Head of caudate nucleus (tissue), 42 donors: ENCODE data around the gene GET4.
"Not testable (repeated sequence)": the region's sequence is repeated elsewhere in the genome, so short reads cannot be mapped to it uniquely, and the experiment has no call there.

Source experiments
- DNase-seq, 42 donors: peaks; one replicate each; pipeline versions ENCODE4 v3.0.0 to v3.0.0-alpha.2; 2020 to 2021; ENCODE audit warnings: mixed read lengths in 7 of 42
- intact Hi-C: fragments of 100-400 bp; cut with DNase I; formaldehyde crosslinking; loops from one replicate; pipeline ENCODE4 v1.15.0; 2022

GET4 gene

GRCh38 chr7:917255-918117 is 41.1 kb downstream of the GET4 start:
- intact Hi-C loops: no loop called here
- peak in 16 of 42 donors; percentile 8 to 69 (median 40) for DNase-seq

GRCh38 chr7:918118-918425 is 41.7 kb downstream of the GET4 start:
- peak in 13 of 42 donors; percentile 1 to 39 (median 16) for DNase-seq
- intact Hi-C loops: no loop called here

DNA sequence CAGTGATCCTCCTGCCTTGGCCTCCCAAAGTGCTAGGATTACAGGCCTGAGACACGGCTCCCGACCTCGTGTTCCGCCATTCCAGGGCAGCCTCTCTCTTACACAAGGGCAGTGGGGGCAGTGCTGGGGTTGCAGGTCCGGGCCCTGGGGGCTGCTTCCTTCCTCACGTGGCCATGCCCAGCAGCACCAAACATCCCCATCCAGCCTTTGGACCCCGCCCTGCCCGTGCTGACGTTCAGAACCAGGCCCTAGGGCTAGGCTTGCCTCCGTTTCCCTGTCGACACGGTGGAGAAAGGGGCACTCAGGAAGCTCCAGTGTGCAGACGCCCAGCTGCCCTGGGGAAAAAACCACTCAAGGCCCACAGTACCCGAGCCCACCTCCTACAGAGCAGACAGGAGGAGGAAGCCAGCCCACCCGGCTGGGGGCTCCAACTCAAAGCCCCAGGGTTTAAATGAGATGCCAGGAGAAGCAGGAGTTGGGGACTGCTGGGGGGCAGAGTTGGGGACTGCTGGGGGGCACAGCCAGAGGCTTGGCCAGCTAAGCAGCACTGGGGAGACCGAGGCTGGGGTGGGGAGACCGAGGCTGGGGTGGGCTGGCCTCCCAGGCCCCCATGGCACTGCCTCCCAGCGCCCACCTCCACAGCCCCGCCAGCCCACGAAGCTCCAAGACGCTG is 42.2 kb downstream of the GET4 start:
- peak in 25 of 42 donors; percentile 0 to 42 (median 13) for DNase-seq
- intact Hi-C loops: no loop called here

GRCh38 chr7:919114-919442 is 42.7 kb downstream of the GET4 start:
- intact Hi-C loops: no loop called here
- DNase-seq: peak in 25 of 42 donors; percentile 0 to 39 (median 8)

DNA sequence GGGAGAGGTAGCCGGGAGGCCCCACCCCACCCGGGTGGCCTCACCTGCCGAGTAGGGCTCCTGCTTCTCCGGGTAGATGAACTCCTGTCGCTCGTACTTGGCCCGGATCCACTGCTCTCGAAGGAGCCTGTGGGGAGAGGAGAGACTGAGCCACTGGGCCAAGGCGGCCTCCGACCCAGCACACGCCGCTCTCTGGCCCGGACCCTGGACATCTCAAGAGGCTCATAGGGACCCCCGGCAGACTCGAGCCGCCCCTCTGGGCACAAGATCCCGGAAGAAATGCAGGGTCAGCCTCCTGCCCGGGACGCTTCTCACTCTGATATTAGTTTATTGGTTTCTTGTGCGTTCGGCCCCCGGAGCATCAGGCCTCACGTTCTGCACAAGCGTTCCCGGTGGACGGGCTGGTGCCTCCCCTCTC is 43.6 kb downstream of the GET4 start:
- intact Hi-C loops: no loop called here
- peak in 27 of 42 donors; percentile 0 to 48 (median 15) for DNase-seq

- DNase-seq: peak in 40 of 42 donors; percentile 51 to 93 (median 78)
- intact Hi-C loops: no loop called here
Observed at GRCh38 chr7:920351-921070, 44.2 kb downstream of the GET4 start.

- peak in 10 of 42 donors; percentile 1 to 39 (median 3) for DNase-seq
- intact Hi-C loops: no loop called here
Observed at GRCh38 chr7:921071-921461, 44.7 kb downstream of the GET4 start.

DNA sequence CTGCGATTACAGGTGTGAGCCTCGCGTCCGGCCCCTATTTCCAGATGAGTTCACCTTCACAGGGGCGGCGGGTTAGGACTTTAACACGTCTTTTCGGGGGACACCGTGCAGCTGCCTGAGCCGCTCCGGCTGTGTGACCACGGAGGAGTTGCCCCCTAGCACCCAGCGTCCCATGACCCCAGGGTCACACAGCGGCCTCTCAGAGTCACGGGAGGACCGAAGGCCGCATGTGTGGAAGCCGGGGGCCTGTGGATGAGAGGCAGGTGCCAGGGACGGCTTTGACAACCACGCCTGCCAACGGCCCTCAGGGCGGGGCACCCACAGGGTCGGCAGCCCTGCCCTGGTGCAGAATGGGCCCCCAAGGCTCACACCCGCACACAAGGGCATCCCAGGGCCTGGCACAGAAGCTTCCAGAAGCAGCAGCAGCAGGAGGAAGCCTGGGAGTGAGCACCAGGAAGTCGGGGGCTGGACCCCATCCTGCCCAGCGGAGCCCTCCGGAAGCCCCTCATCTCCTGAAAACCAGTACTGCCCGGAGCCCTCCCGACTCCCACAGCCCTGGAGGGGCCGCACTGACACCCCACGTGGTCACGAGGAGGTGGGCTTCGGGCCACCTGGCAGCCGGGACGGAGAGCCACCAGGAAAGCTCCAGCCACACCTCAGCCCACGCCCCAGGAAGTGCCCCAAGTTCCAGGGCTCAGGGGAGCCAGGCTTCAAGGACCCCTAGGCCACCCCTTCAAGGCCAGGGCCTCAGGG is 45.4 kb downstream of the GET4 start:
- intact Hi-C loops: no loop called here
- DNase-seq: peak in 23 of 42 donors; percentile 1 to 41 (median 8)

GRCh38 chr7:922334-923107 is 46.2 kb downstream of the GET4 start:
- DNase-seq: peak in 22 of 42 donors; percentile 0 to 36 (median 10)
- intact Hi-C loops: no loop called here

DNA sequence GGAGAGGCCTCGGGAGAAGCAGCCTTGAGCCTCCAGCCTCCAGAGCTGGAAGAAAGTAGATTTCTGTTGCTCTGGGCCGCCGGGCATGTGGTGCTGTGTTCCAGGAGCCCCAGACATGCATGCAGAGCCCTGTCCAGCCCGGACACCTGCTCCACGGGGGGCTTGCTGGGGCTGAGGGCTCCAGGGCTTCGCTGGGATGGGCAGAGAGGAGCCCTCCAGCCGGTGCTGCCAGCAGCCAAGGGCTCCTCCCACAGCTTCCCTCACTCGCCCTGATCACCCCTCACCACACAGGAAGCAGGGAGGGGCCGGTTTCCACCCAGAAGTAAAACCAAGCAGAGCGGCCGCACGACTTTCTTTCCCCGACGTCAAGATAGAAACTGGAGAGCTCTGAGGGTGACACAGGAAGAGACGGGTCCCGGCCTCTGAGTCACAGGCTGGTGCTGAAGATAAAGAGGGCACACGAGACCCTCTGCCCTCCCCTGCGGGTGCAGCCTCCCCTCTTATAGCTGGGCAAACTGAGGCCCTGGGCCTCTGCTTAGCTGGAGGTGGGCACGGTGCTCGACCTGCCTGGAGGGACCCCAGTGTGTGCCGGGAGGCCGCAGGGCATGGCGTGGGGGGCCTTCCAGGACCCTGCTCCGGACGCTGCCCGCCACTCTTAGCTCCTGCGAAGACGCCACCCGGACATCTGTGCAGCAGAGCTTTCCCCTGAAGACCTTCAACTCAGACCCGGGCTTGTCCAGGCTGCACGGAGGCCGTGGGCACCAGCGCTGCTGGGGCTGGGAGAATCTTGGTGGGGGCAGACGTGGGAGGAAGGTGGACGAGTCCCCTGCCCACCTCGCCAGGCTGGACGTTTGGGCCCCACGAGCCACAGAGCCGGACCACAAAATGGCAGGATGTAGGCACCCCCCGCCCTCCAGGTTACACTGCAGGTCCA is 47.0 kb downstream of the GET4 start:
- peak in 27 of 42 donors; percentile 2 to 65 (median 45) for DNase-seq
- intact Hi-C loops: no loop called here

DNA sequence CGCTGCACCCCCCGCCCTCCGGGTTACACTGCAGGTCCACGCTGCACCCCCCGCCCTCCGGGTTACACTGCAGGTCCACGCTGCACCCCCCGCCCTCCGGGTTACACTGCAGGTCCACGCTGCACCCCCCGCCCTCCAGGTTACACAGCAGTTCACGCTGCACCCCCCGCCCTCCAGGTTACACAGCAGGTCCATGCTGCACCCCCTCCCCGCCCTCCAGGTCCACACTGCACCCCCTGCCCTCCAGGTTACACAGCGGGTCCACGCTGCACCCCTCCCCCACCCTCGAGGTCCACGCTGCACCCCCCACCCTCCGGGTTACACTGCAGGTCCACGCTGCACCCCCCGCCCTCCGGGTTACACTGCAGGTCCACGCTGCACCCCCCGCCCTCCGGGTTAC is 47.7 kb downstream of the GET4 start:
- intact Hi-C loops: not testable (repeated sequence)
- peak in 7 of 42 donors; percentile 0 to 31 (median 6) for DNase-seq

DNA sequence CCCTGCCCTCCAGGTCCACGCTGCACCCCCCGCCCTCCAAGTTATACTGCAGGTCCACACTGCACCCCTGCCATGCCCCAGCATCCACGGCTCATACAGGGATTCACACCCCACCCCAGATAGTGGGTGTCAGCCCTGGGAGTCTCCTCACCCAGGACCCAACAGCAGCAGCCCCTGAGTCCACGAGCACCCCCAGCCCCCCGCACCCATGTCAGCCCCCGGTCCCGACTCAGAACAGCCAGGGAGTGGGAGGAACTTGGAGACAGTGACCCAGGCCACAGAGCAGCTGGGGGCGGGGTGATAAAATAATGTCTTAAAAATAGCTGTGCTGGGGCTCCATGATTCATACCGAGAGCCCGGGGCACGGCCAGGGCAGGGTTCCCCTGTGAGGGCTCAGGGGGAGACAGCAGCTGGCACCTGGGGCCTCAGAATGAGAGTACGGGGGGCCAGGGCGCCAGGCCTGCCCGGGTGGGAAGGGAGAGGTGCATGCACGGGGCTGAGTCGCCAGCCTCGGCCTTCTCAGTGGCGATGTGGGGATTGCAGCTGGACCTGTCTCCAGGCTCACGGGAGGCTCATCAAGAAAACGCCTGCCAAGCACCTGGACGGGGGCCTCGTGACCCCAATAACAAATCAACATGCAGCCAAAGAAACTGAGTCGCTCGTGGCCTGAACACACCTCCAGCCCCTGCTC is 48.3 kb downstream of the GET4 start:
- intact Hi-C loops: no loop called here
- DNase-seq: peak in 26 of 42 donors; percentile 1 to 74 (median 35)

DNA sequence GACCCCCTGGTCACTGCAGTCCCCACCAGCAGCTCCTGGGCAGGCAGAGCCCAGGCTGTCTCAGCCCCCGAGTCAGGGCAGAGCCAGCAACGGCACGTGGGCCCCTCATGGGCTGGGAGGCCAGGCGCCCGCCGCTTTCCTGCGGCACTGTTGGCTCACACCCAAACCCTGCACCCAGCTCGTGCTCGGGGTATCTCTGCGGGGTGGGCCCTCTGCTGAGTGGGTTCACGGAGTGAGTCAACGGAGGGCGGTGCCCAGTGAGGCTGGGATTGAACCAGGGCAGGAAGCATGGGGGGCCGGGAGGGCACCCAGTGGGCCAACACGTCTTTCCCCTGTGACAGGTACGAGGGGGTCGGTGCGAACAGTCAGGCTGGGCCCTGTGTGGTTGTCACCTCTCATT is 49.2 kb downstream of the GET4 start:
- DNase-seq: peak in 32 of 42 donors; percentile 3 to 82 (median 58)
- intact Hi-C loops: no loop called here

DNA sequence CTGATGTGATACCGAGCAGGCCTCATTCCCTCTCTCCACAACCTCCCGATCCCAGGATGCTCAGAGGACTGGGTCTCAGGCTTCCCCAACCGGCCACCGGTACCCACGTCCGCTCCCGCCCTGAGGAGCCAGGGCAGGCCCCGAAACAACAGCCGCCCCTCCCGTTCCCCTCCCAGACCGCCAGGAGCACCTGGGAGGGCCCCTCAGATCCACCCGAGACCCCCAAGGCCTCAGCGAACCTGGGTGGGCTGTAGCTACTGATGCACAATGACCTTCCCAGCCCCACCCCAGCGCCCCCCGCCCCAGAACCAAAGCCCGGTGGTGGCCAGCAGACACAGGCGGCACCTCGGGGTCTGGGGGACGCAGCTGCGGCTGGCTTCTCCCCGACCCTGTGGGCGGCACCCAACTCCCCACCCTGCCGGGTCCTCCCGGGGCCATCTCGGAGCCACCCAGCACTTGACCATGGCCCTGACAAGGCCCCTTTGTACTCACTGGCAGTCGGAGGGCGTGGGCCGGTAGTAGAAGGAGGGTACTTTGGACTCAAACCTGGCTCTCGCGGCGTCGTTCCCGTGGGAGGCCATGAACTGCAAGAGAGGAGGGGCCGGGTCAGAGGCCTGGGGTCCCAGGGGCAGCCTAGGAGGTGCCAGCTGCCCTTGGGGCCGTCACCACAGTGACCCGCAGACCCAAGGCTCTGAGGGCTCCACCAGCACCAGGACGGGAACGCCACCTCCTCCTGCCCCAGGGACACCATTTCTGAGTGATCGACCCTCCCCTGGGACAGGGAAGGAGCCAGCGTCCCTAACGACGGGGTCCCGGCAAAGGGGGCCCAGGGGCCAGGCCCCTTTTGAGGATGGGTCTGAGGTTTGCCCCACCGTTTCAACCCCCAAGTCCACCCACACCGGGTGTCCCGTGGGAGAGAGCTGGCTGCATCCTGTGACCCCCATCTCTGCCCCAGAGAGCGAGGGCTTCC is 50.0 kb downstream of the GET4 start:
- DNase-seq: peak in 39 of 42 donors; percentile 30 to 88 (median 72)
- intact Hi-C loops: no loop called here

DNA sequence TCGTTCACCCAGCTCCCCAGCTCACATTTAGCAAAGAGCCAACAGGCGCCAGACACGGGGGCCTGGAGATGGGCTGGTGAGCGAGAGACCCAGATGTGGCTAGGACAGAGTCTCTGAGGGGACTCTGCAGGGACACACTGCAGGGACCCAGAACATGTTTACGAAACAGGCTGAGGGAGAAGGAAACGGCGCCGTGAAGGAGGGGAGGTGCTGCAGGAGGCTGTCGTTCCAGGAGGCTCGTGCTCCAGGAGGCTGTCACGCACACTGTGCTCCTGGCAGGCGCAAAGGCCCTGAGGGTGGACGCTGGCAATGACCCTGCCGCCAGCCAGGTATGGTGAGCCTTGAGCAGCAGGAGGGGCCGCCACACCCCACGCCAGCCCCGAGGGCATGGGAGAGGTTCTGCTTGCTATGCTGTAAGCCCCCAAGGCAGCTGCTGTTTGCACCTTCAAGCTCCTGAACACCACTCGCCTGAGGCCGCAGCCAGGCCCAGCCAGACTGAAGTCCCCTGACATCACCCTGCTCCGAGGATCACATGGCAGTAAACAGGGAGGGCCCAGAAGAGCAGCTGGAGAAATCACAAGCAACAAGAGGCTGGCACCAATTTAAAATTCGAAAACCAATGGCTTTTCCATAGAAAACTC is 50.8 kb downstream of the GET4 start:
- intact Hi-C loops: no loop called here
- peak; percentile 45 to 91 (median 78) for DNase-seq
